Measurements from ENCODE around the gene CFAP43.
A peak's percentile ranks its signal among the peaks of the same experiment; 100 is the strongest.

The CFAP43 gene

GRCh38 chr10:104254493-104255310 lies 22.5 kb upstream of the CFAP43 start, which contains the start of gene GSTO1:
Gene GSTO1, plus strand, starts transcription at chr10:104254892. Its CDS starts 37 bp downstream, at chr10:104254929.
- Histone ChIP-seq H3K9me3 (ENCODE audit: control insufficient read depth, low read length) (no peaks in the 10 kb centered on the region), H3K79me1 (replicated peaks; ENCODE audit: low read length, poor library complexity, severe bottlenecking) (peaks cover 2% of the 10 kb centered on the region), H2AK5ac (ENCODE audit: low read length, severe bottlenecking) (peak within 1 kb of the TSS; percentile 19), H2BK5ac (ENCODE audit: low read depth, low read length, poor library complexity, severe bottlenecking) (peak within 1 kb of the TSS; percentile 83), H3K4me3 (ENCODE audit: insufficient read depth in 1 of 2, low read depth in 1 of 2, low read length in 2 of 2) (peak within 1 kb of the TSS; percentile 91 to 95), H3K18ac (ENCODE audit: low read depth in 1 of 2, low read length in 2 of 2) (peak within 1 kb of the TSS; percentile 98 to 100), H2BK12ac (ENCODE audit: low read length in 2 of 2) (peak within 1 kb of the TSS; percentile 96 to 99), H3K27ac (ENCODE audit: low read length, poor library complexity, severe bottlenecking) (peak within 1 kb of the TSS; percentile 86), H2BK120ac (ENCODE audit: low read depth, low read length) (peak within 1 kb of the TSS; percentile 97), H3K23ac (ENCODE audit: low read length in 2 of 2) (peak within 1 kb of the TSS in 1 of 2 experiments; percentile 94), H3K9ac (ENCODE audit: low read length) (peak within 1 kb of the TSS; percentile 100), H2AFZ (ENCODE audit: low read depth, low read length) (peak within 1 kb of the TSS; percentile 89), H4K8ac (ENCODE audit: low read length) (peak within 1 kb of the TSS; percentile 96), H2BK15ac (ENCODE audit: low read depth, poor library complexity, severe bottlenecking) (peak within 1 kb of the TSS; percentile 91), H4K91ac (ENCODE audit: low read length) (peak within 1 kb of the TSS; percentile 99), H3K4me2 (ENCODE audit: low read length, poor library complexity, severe bottlenecking) (peak within 1 kb of the TSS; percentile 88), H3K14ac (ENCODE audit: low read length in 2 of 2) (peak within 1 kb of the TSS; percentile 94 to 100), H3K4ac (ENCODE audit: low read depth in 1 of 2, low read length in 2 of 2) (peak within 1 kb of the TSS; percentile 99 to 100), H3K36me3 (ENCODE audit: control insufficient read depth in 1 of 2, insufficient read depth in 2 of 2, low read depth in 1 of 2, low read length in 2 of 2) (peaks cover 9 to 38% of the 10 kb centered on the region in 2 experiments), H3K4me1 (ENCODE audit: control insufficient read depth, insufficient read depth, low read depth, low read length) (peaks cover 6% of the 10 kb centered on the region), H3K27me3 (ENCODE audit: control insufficient read depth in 1 of 2, insufficient read depth in 1 of 2, low read length in 2 of 2) (no peaks in the 10 kb centered on the region)
- DNase-seq: peak; percentile 75
- WGBS: 1% methylated on average over 67 of the region's 69 CpGs

- WGBS: 28% methylated on average over 10 of the region's 10 CpGs
- peak overlapping the region in 1 of 2 experiments; percentile 99 for H2BK12ac ChIP-seq (ENCODE audit: low read length in 2 of 2)
- H2AFZ ChIP-seq (ENCODE audit: low read depth, low read length): peak overlapping the region; percentile 89
- H3K9ac ChIP-seq (ENCODE audit: low read length): peak overlapping the region; percentile 100
- peak overlapping the region; percentile 88 for H3K4me2 ChIP-seq (ENCODE audit: low read length, poor library complexity, severe bottlenecking)
- H3K27me3 ChIP-seq (ENCODE audit: control insufficient read depth in 1 of 2, insufficient read depth in 1 of 2, low read length in 2 of 2): no peaks in the 10 kb centered on the region
- H2BK5ac ChIP-seq (ENCODE audit: low read depth, low read length, poor library complexity, severe bottlenecking): no peak overlapping the region
- H2AK5ac ChIP-seq (ENCODE audit: low read length, severe bottlenecking): no peak overlapping the region
- H4K91ac ChIP-seq (ENCODE audit: low read length): peak overlapping the region; percentile 61
- peak overlapping the region in 1 of 2 experiments; percentile 91 for H3K4me3 ChIP-seq (ENCODE audit: insufficient read depth in 1 of 2, low read depth in 1 of 2, low read length in 2 of 2)
- no peak overlapping the region for H2BK15ac ChIP-seq (ENCODE audit: low read depth, poor library complexity, severe bottlenecking)
- H3K4me1 ChIP-seq (ENCODE audit: control insufficient read depth, insufficient read depth, low read depth, low read length): peaks cover 6% of the 10 kb centered on the region
- H3K18ac ChIP-seq (ENCODE audit: low read depth in 1 of 2, low read length in 2 of 2): peak overlapping the region; percentile 98 to 99
- peak; percentile 60 for DNase-seq
- no peaks in the 10 kb centered on the region for H3K9me3 ChIP-seq (ENCODE audit: control insufficient read depth, low read length)
- peak overlapping the region; percentile 85 for H4K8ac ChIP-seq (ENCODE audit: low read length)
- H3K36me3 ChIP-seq (ENCODE audit: control insufficient read depth in 1 of 2, insufficient read depth in 2 of 2, low read depth in 1 of 2, low read length in 2 of 2): peaks cover 9 to 29% of the 10 kb centered on the region in 2 experiments
- peaks cover 2% of the 10 kb centered on the region for H3K79me1 ChIP-seq (replicated peaks; ENCODE audit: low read length, poor library complexity, severe bottlenecking)
- no peak overlapping the region for H3K23ac ChIP-seq (ENCODE audit: low read length in 2 of 2)
- H3K4ac ChIP-seq (ENCODE audit: low read depth in 1 of 2, low read length in 2 of 2): peak overlapping the region in 1 of 2 experiments; percentile 99
- no peak overlapping the region for H3K14ac ChIP-seq (ENCODE audit: low read length in 2 of 2)
- peak overlapping the region; percentile 91 for H2BK120ac ChIP-seq (ENCODE audit: low read depth, low read length)
- H3K27ac ChIP-seq (ENCODE audit: low read length, poor library complexity, severe bottlenecking): no peak overlapping the region
Measured at GRCh38 chr10:104253606-104254410, 21.6 kb upstream of the CFAP43 start.

- WGBS: 59% methylated on average over 2 of the region's 2 CpGs
Measured at GRCh38 chr10:104253106-104253505, 20.9 kb upstream of the CFAP43 start.

GRCh38 chr10:104252368-104252767 lies 20.2 kb upstream of the CFAP43 start:
- H3K18ac ChIP-seq (ENCODE audit: low read depth in 1 of 2, low read length in 2 of 2): no peak overlapping the region
- H3K23ac ChIP-seq (ENCODE audit: low read length in 2 of 2): no peak overlapping the region
- no peak overlapping the region for H3K4me2 ChIP-seq (ENCODE audit: low read length, poor library complexity, severe bottlenecking)
- no peak overlapping the region for H4K8ac ChIP-seq (ENCODE audit: low read length)
- no peak overlapping the region for H2BK15ac ChIP-seq (ENCODE audit: low read depth, poor library complexity, severe bottlenecking)
- no peak overlapping the region for H3K9ac ChIP-seq (ENCODE audit: low read length)
- H3K27me3 ChIP-seq (ENCODE audit: control insufficient read depth in 1 of 2, insufficient read depth in 1 of 2, low read length in 2 of 2): no peaks in the 10 kb centered on the region
- H2BK5ac ChIP-seq (ENCODE audit: low read depth, low read length, poor library complexity, severe bottlenecking): no peak overlapping the region
- no peak overlapping the region for H2AK5ac ChIP-seq (ENCODE audit: low read length, severe bottlenecking)
- no peak overlapping the region for H3K27ac ChIP-seq (ENCODE audit: low read length, poor library complexity, severe bottlenecking)
- H3K14ac ChIP-seq (ENCODE audit: low read length in 2 of 2): no peak overlapping the region
- no peak overlapping the region for H4K91ac ChIP-seq (ENCODE audit: low read length)
- H2BK12ac ChIP-seq (ENCODE audit: low read length in 2 of 2): peak overlapping the region in 1 of 2 experiments; percentile 47
- H2AFZ ChIP-seq (ENCODE audit: low read depth, low read length): no peak overlapping the region
- H3K4me3 ChIP-seq (ENCODE audit: insufficient read depth in 1 of 2, low read depth in 1 of 2, low read length in 2 of 2): no peak overlapping the region
- no peak overlapping the region for H2BK120ac ChIP-seq (ENCODE audit: low read depth, low read length)
- peaks cover 2% of the 10 kb centered on the region for H3K4me1 ChIP-seq (ENCODE audit: control insufficient read depth, insufficient read depth, low read depth, low read length)
- no peak for DNase-seq
- H3K9me3 ChIP-seq (ENCODE audit: control insufficient read depth, low read length): no peaks in the 10 kb centered on the region
- H3K4ac ChIP-seq (ENCODE audit: low read depth in 1 of 2, low read length in 2 of 2): no peak overlapping the region
- peaks cover 2 to 15% of the 10 kb centered on the region in 2 experiments for H3K36me3 ChIP-seq (ENCODE audit: control insufficient read depth in 1 of 2, insufficient read depth in 2 of 2, low read depth in 1 of 2, low read length in 2 of 2)
- no peaks in the 10 kb centered on the region for H3K79me1 ChIP-seq (replicated peaks; ENCODE audit: low read length, poor library complexity, severe bottlenecking)

More at GRCh38 chr10:104253106-104253505, 20.9 kb upstream of the CFAP43 start:
- peaks cover 5 to 22% of the 10 kb centered on the region in 2 experiments for H3K36me3 ChIP-seq (ENCODE audit: control insufficient read depth in 1 of 2, insufficient read depth in 2 of 2, low read depth in 1 of 2, low read length in 2 of 2)
- H4K8ac ChIP-seq (ENCODE audit: low read length): no peak overlapping the region
- H3K79me1 ChIP-seq (replicated peaks; ENCODE audit: low read length, poor library complexity, severe bottlenecking): no peaks in the 10 kb centered on the region
- no peak overlapping the region for H3K4me3 ChIP-seq (ENCODE audit: insufficient read depth in 1 of 2, low read depth in 1 of 2, low read length in 2 of 2)
- DNase-seq: no peak
- H4K91ac ChIP-seq (ENCODE audit: low read length): no peak overlapping the region
- no peaks in the 10 kb centered on the region for H3K27me3 ChIP-seq (ENCODE audit: control insufficient read depth in 1 of 2, insufficient read depth in 1 of 2, low read length in 2 of 2)
- no peak overlapping the region for H3K4me2 ChIP-seq (ENCODE audit: low read length, poor library complexity, severe bottlenecking)
- H2BK15ac ChIP-seq (ENCODE audit: low read depth, poor library complexity, severe bottlenecking): peak overlapping the region; percentile 12
- H2BK12ac ChIP-seq (ENCODE audit: low read length in 2 of 2): peak overlapping the region in 1 of 2 experiments; percentile 54
- no peak overlapping the region for H3K9ac ChIP-seq (ENCODE audit: low read length)
- no peak overlapping the region for H3K14ac ChIP-seq (ENCODE audit: low read length in 2 of 2)
- H3K18ac ChIP-seq (ENCODE audit: low read depth in 1 of 2, low read length in 2 of 2): no peak overlapping the region
- H3K27ac ChIP-seq (ENCODE audit: low read length, poor library complexity, severe bottlenecking): no peak overlapping the region
- H3K9me3 ChIP-seq (ENCODE audit: control insufficient read depth, low read length): no peaks in the 10 kb centered on the region
- H2BK120ac ChIP-seq (ENCODE audit: low read depth, low read length): no peak overlapping the region
- H3K4ac ChIP-seq (ENCODE audit: low read depth in 1 of 2, low read length in 2 of 2): no peak overlapping the region
- no peak overlapping the region for H3K23ac ChIP-seq (ENCODE audit: low read length in 2 of 2)
- peaks cover 3% of the 10 kb centered on the region for H3K4me1 ChIP-seq (ENCODE audit: control insufficient read depth, insufficient read depth, low read depth, low read length)
- H2AFZ ChIP-seq (ENCODE audit: low read depth, low read length): peak overlapping the region; percentile 63
- no peak overlapping the region for H2AK5ac ChIP-seq (ENCODE audit: low read length, severe bottlenecking)
- no peak overlapping the region for H2BK5ac ChIP-seq (ENCODE audit: low read depth, low read length, poor library complexity, severe bottlenecking)
